ENCODE measurements around the gene MACROD2.

- TF ChIP-seq, protein P1, sequence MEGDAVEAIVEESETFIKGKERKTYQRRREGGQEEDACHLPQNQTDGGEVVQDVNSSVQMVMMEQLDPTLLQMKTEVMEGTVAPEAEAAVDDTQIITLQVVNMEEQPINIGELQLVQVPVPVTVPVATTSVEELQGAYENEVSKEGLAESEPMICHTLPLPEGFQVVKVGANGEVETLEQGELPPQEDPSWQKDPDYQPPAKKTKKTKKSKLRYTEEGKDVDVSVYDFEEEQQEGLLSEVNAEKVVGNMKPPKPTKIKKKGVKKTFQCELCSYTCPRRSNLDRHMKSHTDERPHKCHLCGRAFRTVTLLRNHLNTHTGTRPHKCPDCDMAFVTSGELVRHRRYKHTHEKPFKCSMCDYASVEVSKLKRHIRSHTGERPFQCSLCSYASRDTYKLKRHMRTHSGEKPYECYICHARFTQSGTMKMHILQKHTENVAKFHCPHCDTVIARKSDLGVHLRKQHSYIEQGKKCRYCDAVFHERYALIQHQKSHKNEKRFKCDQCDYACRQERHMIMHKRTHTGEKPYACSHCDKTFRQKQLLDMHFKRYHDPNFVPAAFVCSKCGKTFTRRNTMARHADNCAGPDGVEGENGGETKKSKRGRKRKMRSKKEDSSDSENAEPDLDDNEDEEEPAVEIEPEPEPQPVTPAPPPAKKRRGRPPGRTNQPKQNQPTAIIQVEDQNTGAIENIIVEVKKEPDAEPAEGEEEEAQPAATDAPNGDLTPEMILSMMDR (IDR thresholded peaks at IDR 0.05; ENCODE audit: poor library complexity, severe bottlenecking), result no peak
- TF ChIP-seq SMC3 (conservative IDR thresholded peaks at IDR 0.05; ENCODE audit: poor library complexity) (no peak), EZH2 (IDR thresholded peaks at IDR 0.05; ENCODE audit: borderline replicate concordance, insufficient read depth, low read length, poor library complexity, severe bottlenecking) (no peak), MXI1 (conservative IDR thresholded peaks at IDR 0.05; ENCODE audit: poor library complexity, severe bottlenecking) (no peak), REST (IDR thresholded peaks at IDR 0.05; ENCODE audit: borderline replicate concordance) (no peak), POLR2AphosphoS5 (IDR thresholded peaks at IDR 0.05) (no peak), TAF1 (IDR thresholded peaks at IDR 0.05; ENCODE audit: low read depth) (no peak), EP300 (conservative IDR thresholded peaks at IDR 0.05; ENCODE audit: poor library complexity, severe bottlenecking) (no peak), RAD21 (conservative IDR thresholded peaks at IDR 0.05) (no peak)
These were observed 1894.4 kb downstream of the MACROD2 start for GRCh38 chr20:15889514-15890256.
